HG03432 (cell line): ENCODE data around the gene TRPM2.
A peak's percentile ranks its signal among the peaks of the same experiment; 100 is the strongest.
"Not testable (repeated sequence)": the region's sequence is repeated elsewhere in the genome, so short reads cannot be mapped to it uniquely, and the experiment has no call there.

Source experiments
- ATAC-seq: cut with Tn5 transposase; IDR thresholded peaks from one replicate; pipeline ENCODE4 v1.9.1; 2021; ENCODE audit warnings: mild to moderate bottlenecking, moderate library complexity; ENCODE audit not compliant: unreplicated experiment

TRPM2 gene

GRCh38 chr21:44333509-44334328 is 19.7 kb upstream of the TRPM2 start:
- no peak for ATAC-seq

DNA sequence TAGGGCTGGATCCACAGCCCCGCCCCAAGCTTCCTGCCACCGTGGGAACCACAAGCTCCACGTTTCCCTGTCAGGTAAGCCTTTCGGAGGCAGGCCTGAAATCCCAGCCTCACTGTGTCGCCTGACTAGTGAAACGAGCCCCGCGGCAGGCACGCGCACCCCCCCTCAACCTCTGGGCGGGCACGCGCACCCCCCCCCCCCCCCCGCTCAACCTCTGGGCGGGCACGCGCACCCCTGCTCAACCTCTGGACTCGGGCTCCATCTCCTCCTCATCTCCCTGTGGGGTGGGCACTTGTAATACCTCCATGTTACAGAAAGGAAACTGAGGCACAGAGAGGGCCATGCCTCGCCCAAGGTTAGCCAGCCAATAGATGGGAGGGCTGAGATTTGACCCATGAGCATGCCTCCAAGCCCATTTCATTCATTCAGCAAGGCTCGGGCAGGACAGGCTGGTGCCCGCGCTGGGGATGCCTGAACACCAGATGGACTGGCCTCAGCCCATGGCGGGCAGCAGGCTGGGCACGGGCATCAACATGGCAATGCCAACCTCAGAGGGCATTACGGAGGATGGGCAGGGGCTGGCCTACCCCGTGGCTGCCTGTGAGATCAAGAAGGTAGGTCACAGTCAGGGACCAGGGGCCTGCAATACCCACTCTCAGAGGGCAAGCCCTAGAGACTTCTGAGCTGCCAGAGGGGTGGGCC is 18.9 kb upstream of the TRPM2 start:
- no peak for ATAC-seq

DNA sequence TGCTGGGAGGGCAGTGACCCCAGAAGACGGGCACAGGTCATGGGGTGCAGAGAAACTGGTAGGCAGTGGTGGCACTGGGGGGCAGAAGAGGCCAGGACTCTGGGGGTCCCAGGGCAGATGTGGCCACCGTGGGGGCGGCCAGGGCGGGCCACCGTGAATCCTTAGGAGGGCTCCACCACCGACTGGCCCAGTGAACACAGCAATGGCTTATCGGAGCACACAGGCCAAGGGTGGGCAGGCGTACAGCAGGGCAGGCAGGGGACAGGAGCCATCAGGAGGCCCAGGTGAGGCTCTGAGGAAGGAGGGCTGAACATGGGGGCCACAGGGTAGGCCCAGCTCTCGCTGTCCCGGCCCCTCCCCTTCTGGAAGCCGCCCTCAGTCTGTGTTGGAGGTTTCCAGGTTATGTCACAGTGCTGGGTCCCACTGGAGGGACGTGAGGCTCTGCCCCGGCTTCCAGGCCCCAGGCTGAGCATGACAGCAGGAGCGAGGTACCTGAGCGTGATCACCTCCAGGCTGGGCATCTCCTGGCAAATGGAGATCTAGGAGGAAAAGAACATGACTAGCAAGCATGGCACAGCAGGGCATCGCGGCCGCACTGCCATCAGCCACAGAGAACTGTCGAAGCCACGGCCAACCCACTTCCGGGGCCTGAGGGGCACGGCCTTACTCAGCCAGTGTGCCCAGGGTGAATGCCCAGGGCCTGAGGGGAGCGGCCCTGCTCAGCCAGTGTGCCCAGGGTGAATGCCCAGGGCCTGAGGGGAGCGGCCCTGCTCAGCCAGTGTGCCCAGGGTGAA is 18.0 kb upstream of the TRPM2 start:
- no peak for ATAC-seq

- ATAC-seq: no peak
Measured at GRCh38 chr21:44337449-44337848, 16.0 kb upstream of the TRPM2 start.

DNA sequence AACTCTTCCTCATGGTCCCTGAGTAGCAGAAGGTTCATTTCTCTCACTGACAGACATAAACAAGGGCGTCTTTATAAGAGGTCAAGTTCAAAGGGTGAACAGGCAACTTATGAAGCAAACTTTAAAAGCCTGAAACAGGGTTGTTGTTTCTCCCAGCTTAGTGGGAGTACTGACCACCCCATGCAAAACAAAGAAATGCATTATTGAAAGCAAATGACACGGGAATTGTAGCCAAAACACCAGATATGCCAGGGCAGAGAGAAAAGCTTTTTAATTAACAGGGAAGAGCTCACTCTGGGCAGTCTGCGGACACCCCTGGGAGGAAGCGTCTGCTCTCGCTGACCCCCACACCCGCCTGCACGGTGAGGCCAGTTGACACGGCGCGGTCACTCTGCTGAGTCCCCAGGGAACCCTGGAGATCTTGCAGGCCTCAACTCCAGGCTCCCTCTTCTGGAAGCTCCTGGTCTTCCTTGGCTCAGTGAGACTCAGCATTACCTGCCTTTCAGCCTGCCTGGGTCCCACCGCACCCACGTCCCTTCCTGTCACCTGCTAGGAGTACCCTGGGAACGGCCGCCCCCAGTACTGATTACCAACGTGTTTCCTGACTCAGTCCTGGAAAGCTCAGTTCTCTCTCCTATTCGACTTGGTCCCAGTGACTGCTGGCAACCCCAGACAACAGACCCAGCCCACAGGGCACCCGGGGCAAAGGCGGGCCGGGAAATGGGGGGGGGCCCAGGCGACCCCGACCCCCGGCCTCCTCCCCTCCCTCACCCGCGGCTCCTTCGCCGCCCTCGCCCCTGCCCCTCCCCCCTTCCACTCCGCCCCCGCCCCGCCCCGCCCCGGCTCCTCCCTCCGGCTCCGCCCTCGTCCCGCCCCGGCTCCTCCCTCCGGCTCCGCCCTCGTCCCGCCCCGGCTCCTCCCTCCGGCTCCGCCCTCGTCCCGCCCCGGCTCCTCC is 15.2 kb upstream of the TRPM2 start:
- no peak for ATAC-seq

- ATAC-seq: peak; percentile 88
Measured at GRCh38 chr21:44338971-44339910, 14.2 kb upstream of the TRPM2 start, which contains the start of gene CFAP410. Gene CFAP410 (minus strand): TSS chr21:44339390. CDS start chr21:44339194, 196 bp downstream.

GRCh38 chr21:44341726-44342458 is 11.5 kb upstream of the TRPM2 start:
- not testable (repeated sequence) for ATAC-seq

GRCh38 chr21:44342981-44343380 is 10.4 kb upstream of the TRPM2 start:
- ATAC-seq: not testable (repeated sequence)

- no peak for ATAC-seq
Measured at GRCh38 chr21:44344541-44345183, 8.8 kb upstream of the TRPM2 start.

GRCh38 chr21:44345495-44345894 is 7.9 kb upstream of the TRPM2 start:
- ATAC-seq: no peak

DNA sequence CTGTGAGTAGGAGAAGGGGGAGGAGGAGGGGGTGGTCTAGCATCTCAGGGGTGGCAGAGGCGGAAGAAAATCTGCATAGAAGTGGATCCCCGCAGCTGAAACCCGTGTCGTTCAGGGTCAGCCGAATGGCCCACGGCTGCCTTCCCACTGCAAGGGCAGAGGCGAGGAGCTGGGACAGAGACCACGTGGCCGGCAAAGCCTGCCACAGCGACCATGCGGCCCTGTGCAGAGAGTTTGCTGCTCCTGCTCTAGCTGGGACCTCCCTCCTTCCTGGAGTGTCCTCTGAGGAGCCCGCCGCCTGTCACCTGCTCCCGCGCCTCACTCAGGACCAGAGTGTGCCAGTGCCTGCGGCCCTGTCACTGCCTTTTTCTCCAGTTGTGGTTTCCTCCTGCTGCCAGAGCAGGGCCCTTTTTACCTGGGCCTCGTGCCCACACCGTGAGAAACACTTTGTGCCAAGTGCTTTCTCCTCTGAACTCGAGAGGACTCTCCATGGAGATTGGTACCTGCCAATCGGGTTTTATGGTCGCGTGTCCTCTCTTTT is 5.4 kb upstream of the TRPM2 start:
- no peak for ATAC-seq

DNA sequence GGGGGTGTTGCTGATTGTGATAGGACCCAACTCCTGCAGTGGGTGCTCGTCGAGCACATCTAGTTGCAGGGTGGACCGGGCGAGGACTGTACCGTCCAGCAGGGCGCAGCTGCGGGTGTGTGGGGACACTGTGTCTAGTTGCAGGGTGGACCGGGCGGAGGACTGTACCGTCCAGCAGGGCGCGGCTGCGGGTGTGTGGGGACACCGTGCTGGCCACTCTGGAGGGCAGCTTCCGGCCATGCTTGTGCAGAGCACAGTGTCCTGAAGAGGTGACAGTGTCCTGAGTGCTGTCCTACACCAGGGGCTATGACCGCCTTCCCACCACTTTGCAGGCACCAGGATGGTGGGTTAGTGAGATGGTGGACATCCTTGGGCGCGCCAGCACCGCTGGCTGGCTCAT is 4.6 kb upstream of the TRPM2 start:
- no peak for ATAC-seq

GRCh38 chr21:44349416-44349846 is 4.0 kb upstream of the TRPM2 start:
- no peak for ATAC-seq

DNA sequence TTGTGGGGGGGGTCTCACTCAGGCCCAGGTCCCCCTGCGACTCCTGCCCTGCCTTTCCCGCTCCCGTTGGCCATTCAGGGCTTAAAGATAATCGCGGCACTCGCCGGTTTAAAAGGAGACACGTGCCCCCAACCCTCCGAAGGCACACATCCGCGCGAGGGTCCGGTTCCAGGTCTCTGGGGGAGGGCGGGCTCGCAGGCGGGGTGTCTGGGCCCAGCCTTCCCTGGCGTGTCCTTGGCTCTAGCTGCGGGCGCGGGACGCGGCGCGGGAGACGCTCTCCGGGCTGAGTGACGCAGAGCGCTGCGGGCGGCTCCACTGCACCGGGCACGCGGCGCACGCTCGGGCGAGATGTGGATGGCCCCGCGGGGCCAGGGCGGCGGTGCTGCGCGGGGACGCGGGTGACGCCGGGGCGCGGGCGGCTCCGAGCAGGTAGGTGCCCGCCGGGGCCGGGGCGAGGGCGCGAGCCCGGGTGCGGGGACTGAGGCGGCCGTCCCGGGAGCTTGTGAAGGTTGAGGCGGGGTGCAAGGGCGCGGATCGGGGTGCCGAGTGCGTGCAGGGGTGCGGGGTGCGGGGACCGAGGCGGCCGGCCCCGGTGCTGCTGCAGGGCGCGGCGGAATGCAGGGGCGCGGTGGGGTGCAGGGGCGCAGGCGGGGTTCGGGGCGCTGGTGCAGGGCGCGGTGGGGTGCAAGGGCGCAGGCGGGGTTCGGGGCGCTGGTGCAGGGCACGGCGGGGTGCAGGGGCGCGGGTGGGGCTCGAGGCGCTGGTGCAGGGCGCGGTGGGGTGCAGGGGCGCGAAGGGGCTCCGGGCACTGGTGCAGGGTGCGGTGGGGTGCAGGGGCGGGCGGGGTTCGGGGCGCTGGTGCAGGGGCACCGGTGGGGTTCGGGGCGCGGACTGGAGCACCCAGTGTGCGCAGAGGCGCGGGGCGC is 3.3 kb upstream of the TRPM2 start:
- ATAC-seq: no peak

DNA sequence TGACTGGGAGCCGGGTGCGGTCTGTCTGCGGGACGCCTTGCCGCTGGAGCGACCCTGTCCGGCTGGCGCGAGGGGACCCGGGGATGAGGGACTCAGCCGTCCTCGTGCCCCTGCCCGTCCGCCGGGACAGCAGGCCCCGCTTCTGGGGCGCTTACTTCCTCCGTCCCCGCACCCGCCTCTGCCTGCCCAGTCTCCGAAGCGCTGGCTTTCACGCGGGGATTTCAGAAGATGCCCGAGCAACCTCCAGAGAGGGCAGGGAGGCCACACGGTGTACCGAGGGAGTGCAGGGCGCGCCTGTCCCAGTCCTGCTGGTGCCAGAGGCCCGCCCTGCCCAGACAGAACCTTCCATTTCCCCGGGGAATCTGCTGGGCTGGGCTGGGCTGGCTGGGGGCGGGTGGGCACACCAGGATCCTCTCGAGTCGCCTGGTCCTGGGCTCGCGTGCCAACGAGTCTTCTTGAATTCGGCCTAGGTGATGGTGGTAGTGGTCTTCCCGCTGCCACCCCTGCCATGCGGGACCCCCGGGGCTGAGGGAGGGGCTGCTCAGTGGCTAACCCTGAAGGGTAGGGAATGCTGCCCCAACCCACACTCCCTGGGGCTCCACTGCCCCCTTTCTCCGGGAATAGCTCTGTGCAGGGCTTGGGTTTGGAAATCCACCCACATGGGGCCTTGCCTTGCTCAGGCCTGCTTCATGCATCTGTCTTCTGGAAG is 2.5 kb upstream of the TRPM2 start:
- ATAC-seq: no peak
